GM12878 (cell line): ENCODE results near the gene MUC5B. TPM values are rescaled to one million over a fixed set of nuclear protein-coding genes. Genes with fewer than 3 reads are reported as not detected.

Experiments used
- CBX5 ChIP-seq: sonication (generic); IDR thresholded peaks from 2 replicates; pipeline ENCODE4 v1.6.1; 2016; ENCODE audit warnings: low read depth, moderate library complexity, mild to moderate bottlenecking, inconsistent platforms
- MXI1 ChIP-seq: fragments of 150-350 bp; IDR thresholded peaks from 2 replicates; pipeline ENCODE4 v1.6.1; 2011; ENCODE audit warnings: low read depth, mild to moderate bottlenecking, inconsistent platforms, low read length, improper control_type of control experiment
- polyA plus RNA-seq, 11 experiments: library from polyadenylated mRNA; depleted of rRNA in 4 of 11; unstranded in 6 of 11; stranded (reverse) in 5 of 11; fragments of >200 nt; fragmentation: Nextera tagmentation in 4 of 11; fragmentation: Illumina TruSeq in 1 of 11; extraction: Ambion mirVana in 4 of 11; extraction: Trizol in 1 of 11; gene quantifications; 1 replicate in 1 of 11; 2 replicates in 10 of 11; pipeline versions ENCODE4 v1.2.1 to v1.2.3, GENCODE V29; 2011 to 2016; ENCODE audit warnings: inconsistent platforms in 2 of 11, missing spikeins in 2 of 11, low read depth in 1 of 11
- total RNA-seq, 4 experiments: library from RNA; depleted of rRNA in 3 of 4; stranded (reverse); fragments of >200 nt in 3 of 4; fragmentation: Illumina TruSeq in 1 of 4; extraction: Trizol in 1 of 4; gene quantifications; 2 replicates each; pipeline versions ENCODE4 v1.2.1 to v1.2.3, GENCODE V29; 2013 to 2021
- TF ChIP-seq, protein P1 (sequence below): fragments of 450-650 bp; IDR thresholded peaks from 2 replicates; pipeline ENCODE4 v1.6.1; 2016; ENCODE audit warnings: mild to moderate bottlenecking, moderate library complexity, borderline replicate concordance
- TF ChIP-seq, protein P2 (sequence below): fragments of 450-650 bp; formaldehyde crosslinking; IDR thresholded peaks from 2 replicates; pipeline ENCODE4 v1.5.0; 2022; ENCODE audit warnings: mild to moderate bottlenecking, missing genetic modification characterization

MUC5B gene
- total and polyA plus RNA-seq, 10 of the 15 experiments (the other 5 are each of a cell fraction or from before 2014, with no cell fraction given), result 1.5 TPM; not detected in 9

DNA sequence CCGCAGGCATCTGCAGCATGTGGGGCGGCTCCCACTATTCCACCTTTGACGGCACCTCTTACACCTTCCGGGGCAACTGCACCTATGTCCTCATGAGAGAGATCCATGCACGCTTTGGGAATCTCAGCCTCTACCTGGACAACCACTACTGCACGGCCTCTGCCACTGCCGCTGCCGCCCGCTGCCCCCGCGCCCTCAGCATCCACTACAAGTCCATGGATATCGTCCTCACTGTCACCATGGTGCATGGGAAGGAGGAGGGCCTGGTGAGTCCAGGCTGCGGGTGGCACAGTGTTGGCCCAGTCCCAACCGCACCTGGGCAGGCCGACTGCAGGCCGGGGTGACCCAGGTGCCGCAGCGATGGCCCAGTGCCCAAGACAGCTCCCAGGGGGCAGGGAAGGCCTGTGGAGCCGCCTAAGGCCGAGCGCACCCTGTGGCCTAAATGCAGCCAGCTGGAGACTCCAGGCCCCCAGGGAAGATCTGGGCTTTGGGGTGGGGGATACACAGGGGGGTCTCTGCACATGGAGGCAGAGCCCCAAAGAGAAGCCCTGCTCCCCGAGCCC is 31.3 kb downstream of the MUC5B start (continued):
- TF ChIP-seq, protein P1, sequence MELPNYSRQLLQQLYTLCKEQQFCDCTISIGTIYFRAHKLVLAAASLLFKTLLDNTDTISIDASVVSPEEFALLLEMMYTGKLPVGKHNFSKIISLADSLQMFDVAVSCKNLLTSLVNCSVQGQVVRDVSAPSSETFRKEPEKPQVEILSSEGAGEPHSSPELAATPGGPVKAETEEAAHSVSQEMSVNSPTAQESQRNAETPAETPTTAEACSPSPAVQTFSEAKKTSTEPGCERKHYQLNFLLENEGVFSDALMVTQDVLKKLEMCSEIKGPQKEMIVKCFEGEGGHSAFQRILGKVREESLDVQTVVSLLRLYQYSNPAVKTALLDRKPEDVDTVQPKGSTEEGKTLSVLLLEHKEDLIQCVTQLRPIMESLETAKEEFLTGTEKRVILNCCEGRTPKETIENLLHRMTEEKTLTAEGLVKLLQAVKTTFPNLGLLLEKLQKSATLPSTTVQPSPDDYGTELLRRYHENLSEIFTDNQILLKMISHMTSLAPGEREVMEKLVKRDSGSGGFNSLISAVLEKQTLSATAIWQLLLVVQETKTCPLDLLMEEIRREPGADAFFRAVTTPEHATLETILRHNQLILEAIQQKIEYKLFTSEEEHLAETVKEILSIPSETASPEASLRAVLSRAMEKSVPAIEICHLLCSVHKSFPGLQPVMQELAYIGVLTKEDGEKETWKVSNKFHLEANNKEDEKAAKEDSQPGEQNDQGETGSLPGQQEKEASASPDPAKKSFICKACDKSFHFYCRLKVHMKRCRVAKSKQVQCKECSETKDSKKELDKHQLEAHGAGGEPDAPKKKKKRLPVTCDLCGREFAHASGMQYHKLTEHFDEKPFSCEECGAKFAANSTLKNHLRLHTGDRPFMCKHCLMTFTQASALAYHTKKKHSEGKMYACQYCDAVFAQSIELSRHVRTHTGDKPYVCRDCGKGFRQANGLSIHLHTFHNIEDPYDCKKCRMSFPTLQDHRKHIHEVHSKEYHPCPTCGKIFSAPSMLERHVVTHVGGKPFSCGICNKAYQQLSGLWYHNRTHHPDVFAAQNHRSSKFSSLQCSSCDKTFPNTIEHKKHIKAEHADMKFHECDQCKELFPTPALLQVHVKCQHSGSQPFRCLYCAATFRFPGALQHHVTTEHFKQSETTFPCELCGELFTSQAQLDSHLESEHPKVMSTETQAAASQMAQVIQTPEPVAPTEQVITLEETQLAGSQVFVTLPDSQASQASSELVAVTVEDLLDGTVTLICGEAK, result no peak
- TF ChIP-seq, protein P2, sequence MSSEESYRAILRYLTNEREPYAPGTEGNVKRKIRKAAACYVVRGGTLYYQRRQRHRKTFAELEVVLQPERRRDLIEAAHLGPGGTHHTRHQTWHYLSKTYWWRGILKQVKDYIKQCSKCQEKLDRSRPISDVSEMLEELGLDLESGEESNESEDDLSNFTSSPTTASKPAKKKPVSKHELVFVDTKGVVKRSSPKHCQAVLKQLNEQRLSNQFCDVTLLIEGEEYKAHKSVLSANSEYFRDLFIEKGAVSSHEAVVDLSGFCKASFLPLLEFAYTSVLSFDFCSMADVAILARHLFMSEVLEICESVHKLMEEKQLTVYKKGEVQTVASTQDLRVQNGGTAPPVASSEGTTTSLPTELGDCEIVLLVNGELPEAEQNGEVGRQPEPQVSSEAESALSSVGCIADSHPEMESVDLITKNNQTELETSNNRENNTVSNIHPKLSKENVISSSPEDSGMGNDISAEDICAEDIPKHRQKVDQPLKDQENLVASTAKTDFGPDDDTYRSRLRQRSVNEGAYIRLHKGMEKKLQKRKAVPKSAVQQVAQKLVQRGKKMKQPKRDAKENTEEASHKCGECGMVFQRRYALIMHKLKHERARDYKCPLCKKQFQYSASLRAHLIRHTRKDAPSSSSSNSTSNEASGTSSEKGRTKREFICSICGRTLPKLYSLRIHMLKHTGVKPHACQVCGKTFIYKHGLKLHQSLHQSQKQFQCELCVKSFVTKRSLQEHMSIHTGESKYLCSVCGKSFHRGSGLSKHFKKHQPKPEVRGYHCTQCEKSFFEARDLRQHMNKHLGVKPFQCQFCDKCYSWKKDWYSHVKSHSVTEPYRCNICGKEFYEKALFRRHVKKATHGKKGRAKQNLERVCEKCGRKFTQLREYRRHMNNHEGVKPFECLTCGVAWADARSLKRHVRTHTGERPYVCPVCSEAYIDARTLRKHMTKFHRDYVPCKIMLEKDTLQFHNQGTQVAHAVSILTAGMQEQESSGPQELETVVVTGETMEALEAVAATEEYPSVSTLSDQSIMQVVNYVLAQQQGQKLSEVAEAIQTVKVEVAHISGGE (CRISPR knock-in tag), result no peak
- TF ChIP-seq CBX5 (no peak), MXI1 (no peak)
- TF ChIP-seq, all 136 proteins: peak for 0
